GM18870 (cell line): Measurements from ENCODE around the gene KRT82.
"Not testable (repeated sequence)": the region's sequence is repeated elsewhere in the genome, so short reads cannot be mapped to it uniquely, and the experiment has no call there.

Experiments
- ATAC-seq: cut with Tn5 transposase; IDR thresholded peaks from one replicate; pipeline ENCODE4 v1.9.1; 2021; ENCODE audit warnings: moderate library complexity; ENCODE audit not compliant: unreplicated experiment

KRT82 gene

GRCh38 chr12:52413202-52413601 is 7.1 kb upstream of the KRT82 start:
- ATAC-seq, result no peak

GRCh38 chr12:52411815-52412214 is 5.7 kb upstream of the KRT82 start:
- ATAC-seq, result no peak

- not testable (repeated sequence) for ATAC-seq
These were observed 4.6 kb upstream of the KRT82 start for GRCh38 chr12:52410589-52411248.

- ATAC-seq, result no peak
These were observed 1.8 kb upstream of the KRT82 start for GRCh38 chr12:52407918-52408317.

- no peak for ATAC-seq
These were observed 1.2 kb downstream of the KRT82 start for GRCh38 chr12:52404951-52405350.

GRCh38 chr12:52403561-52403960 is 2.6 kb downstream of the KRT82 start:
- ATAC-seq, result no peak

GRCh38 chr12:52402873-52403540 is 3.1 kb downstream of the KRT82 start:
- ATAC-seq, result no peak

- ATAC-seq, result no peak
These were observed 3.8 kb downstream of the KRT82 start for GRCh38 chr12:52402377-52402776.

GRCh38 chr12:52401926-52402325 is 4.2 kb downstream of the KRT82 start:
- ATAC-seq, result no peak

GRCh38 chr12:52401526-52401925 is 4.6 kb downstream of the KRT82 start:
- no peak for ATAC-seq

GRCh38 chr12:52400906-52401305 is 5.2 kb downstream of the KRT82 start:
- no peak for ATAC-seq

GRCh38 chr12:52399756-52400155 is 6.4 kb downstream of the KRT82 start:
- ATAC-seq, result no peak

- no peak for ATAC-seq
These were observed 8.0 kb downstream of the KRT82 start for GRCh38 chr12:52398176-52398575.

- no peak for ATAC-seq
These were observed 9.5 kb downstream of the KRT82 start for GRCh38 chr12:52396656-52397055.

GRCh38 chr12:52395761-52396434 is 10.2 kb downstream of the KRT82 start:
- ATAC-seq, result no peak

GRCh38 chr12:52394836-52395405 is 11.2 kb downstream of the KRT82 start:
- ATAC-seq, result no peak

- ATAC-seq, result no peak
These were observed 13.6 kb downstream of the KRT82 start for GRCh38 chr12:52392465-52393007.

GRCh38 chr12:52391618-52392002 is 14.5 kb downstream of the KRT82 start:
- no peak for ATAC-seq

GRCh38 chr12:52390739-52391617 is 15.2 kb downstream of the KRT82 start:
- no peak for ATAC-seq

GRCh38 chr12:52389313-52390207 is 16.6 kb downstream of the KRT82 start:
- ATAC-seq, result no peak
